Measurements from ENCODE around the gene CD2BP2. TPM values are rescaled to one million over a fixed set of nuclear protein-coding genes. Genes with fewer than 3 reads are reported as not detected.

The CD2BP2 gene
- total and polyA plus RNA-seq, 2 experiments from 2014 or later = 41.0 to 45.1 TPM

Other genes starting within 250 kb of the CD2BP2 start
- gene GDPD3, start 241.8 kb downstream of the CD2BP2 start, total RNA-seq = 0.67 TPM in 1 of 2 replicates, not detected in the other
- 5.4 and 11.2 TPM in 2 replicates for gene GDPD3, start 241.8 kb downstream of the CD2BP2 start, polyA plus RNA-seq
- gene MAPK3, start 232.1 kb downstream of the CD2BP2 start, total RNA-seq = 34.6 and 57.6 TPM in 2 replicates
- gene MAPK3, start 232.1 kb downstream of the CD2BP2 start, polyA plus RNA-seq = 31.3 and 38.1 TPM in 2 replicates
- 2.4 and 3.2 TPM in 2 replicates for gene CORO1A, start 171.7 kb downstream of the CD2BP2 start, total RNA-seq
- gene CORO1A, start 171.7 kb downstream of the CD2BP2 start, polyA plus RNA-seq = 1.7 and 3.4 TPM in 2 replicates
- 211 and 237 TPM in 2 replicates for gene BOLA2B, start 161.6 kb downstream of the CD2BP2 start, total RNA-seq
- 124 and 132 TPM in 2 replicates for gene BOLA2B, start 161.6 kb downstream of the CD2BP2 start, polyA plus RNA-seq
- gene SLX1A, start 161.4 kb downstream of the CD2BP2 start, total RNA-seq = 22.1 and 25.1 TPM in 2 replicates
- gene SLX1A, start 161.4 kb downstream of the CD2BP2 start, polyA plus RNA-seq = 111 and 125 TPM in 2 replicates
- gene SULT1A3, start 156.1 kb downstream of the CD2BP2 start, total RNA-seq = 8.1 and 17.8 TPM in 2 replicates
- gene SULT1A3, start 156.1 kb downstream of the CD2BP2 start, polyA plus RNA-seq = 23.1 and 32.3 TPM in 2 replicates
- gene NPIPB13, start 106.8 kb downstream of the CD2BP2 start, total RNA-seq = 2.4 and 3.5 TPM in 2 replicates
- 1.9 and 4.8 TPM in 2 replicates for gene NPIPB13, start 106.8 kb downstream of the CD2BP2 start, polyA plus RNA-seq
- gene TBC1D10B, start 15.2 kb upstream of the CD2BP2 start, total RNA-seq = 21.4 and 29.3 TPM in 2 replicates
- 33.3 and 37.9 TPM in 2 replicates for gene TBC1D10B, start 15.2 kb upstream of the CD2BP2 start, polyA plus RNA-seq
- 4.0 TPM in 1 of 2 replicates, not detected in the other for gene MYL11, start 19.5 kb upstream of the CD2BP2 start, total RNA-seq
- 2.2 and 5.3 TPM in 2 replicates for gene MYL11, start 19.5 kb upstream of the CD2BP2 start, polyA plus RNA-seq
- not detected in 2 replicates for gene SEPTIN1, start 27.3 kb upstream of the CD2BP2 start, total RNA-seq
- gene SEPTIN1, start 27.3 kb upstream of the CD2BP2 start, polyA plus RNA-seq = 1.5 and 2.3 TPM in 2 replicates
- gene ZNF48, start 40.1 kb upstream of the CD2BP2 start, total RNA-seq = 7.7 and 8.0 TPM in 2 replicates
- gene ZNF48, start 40.1 kb upstream of the CD2BP2 start, polyA plus RNA-seq = 6.1 and 7.1 TPM in 2 replicates
- 12.4 and 18.7 TPM in 2 replicates for gene ZNF771, start 52.3 kb upstream of the CD2BP2 start, total RNA-seq
- 23.6 and 25.2 TPM in 2 replicates for gene ZNF771, start 52.3 kb upstream of the CD2BP2 start, polyA plus RNA-seq
- gene DCTPP1, start 74.7 kb upstream of the CD2BP2 start, total RNA-seq = 25.9 and 33.8 TPM in 2 replicates
- gene DCTPP1, start 74.7 kb upstream of the CD2BP2 start, polyA plus RNA-seq = 36.3 and 47.2 TPM in 2 replicates
- gene SEPHS2, start 90.6 kb upstream of the CD2BP2 start, total RNA-seq = 36.1 and 51.3 TPM in 2 replicates
- 69.2 and 81.0 TPM in 2 replicates for gene SEPHS2, start 90.6 kb upstream of the CD2BP2 start, polyA plus RNA-seq
- 1.5 and 3.4 TPM in 2 replicates for gene ITGAL, start 117.4 kb upstream of the CD2BP2 start, total RNA-seq
- gene ITGAL, start 117.4 kb upstream of the CD2BP2 start, polyA plus RNA-seq = 0.95 and 1.1 TPM in 2 replicates
- gene ZNF768, start 171.3 kb upstream of the CD2BP2 start, total RNA-seq = 37.6 and 44.1 TPM in 2 replicates
- gene ZNF768, start 171.3 kb upstream of the CD2BP2 start, polyA plus RNA-seq = 19.9 and 25.2 TPM in 2 replicates
- gene ZNF747, start 179.6 kb upstream of the CD2BP2 start, total RNA-seq = 11.1 and 13.4 TPM in 2 replicates
- 9.9 and 10.5 TPM in 2 replicates for gene ZNF747, start 179.6 kb upstream of the CD2BP2 start, polyA plus RNA-seq
- gene ZNF764, start 203.1 kb upstream of the CD2BP2 start, total RNA-seq = 9.8 and 13.8 TPM in 2 replicates
- gene ZNF764, start 203.1 kb upstream of the CD2BP2 start, polyA plus RNA-seq = 12.1 and 12.5 TPM in 2 replicates
- gene ZNF688, start 216.4 kb upstream of the CD2BP2 start, total RNA-seq = 7.1 and 9.8 TPM in 2 replicates
- 21.0 and 21.3 TPM in 2 replicates for gene ZNF688, start 216.4 kb upstream of the CD2BP2 start, polyA plus RNA-seq
- gene ZNF785, start 230.4 kb upstream of the CD2BP2 start, total RNA-seq = 10.8 and 11.7 TPM in 2 replicates
- 7.3 and 10.0 TPM in 2 replicates for gene ZNF785, start 230.4 kb upstream of the CD2BP2 start, polyA plus RNA-seq